Hepatocyte (in vitro differentiated cells): ENCODE results near the gene ZNF697. TPM values are rescaled to one million over a fixed set of nuclear protein-coding genes. Genes with fewer than 3 reads are reported as not detected.
A peak's percentile ranks its signal among the peaks of the same experiment; 100 is the strongest.

Source experiments
- DNase-seq: peaks from one replicate; pipeline ENCODE4 v3.0.0-alpha.2; 2016; ENCODE audit warnings: low spot score
- H2AFZ ChIP-seq: fragments of 200-600 bp; sonication (generic); 2 replicates; pipeline ENCODE4 v1.6.0; 2016; ENCODE audit warnings: antibody characterized with exemption, mild to moderate bottlenecking
- H3K27ac ChIP-seq: fragments of 200-600 bp; sonication (generic); 2 replicates; pipeline ENCODE4 v1.5.1; 2016; ENCODE audit warnings: mild to moderate bottlenecking
- H3K27me3 ChIP-seq: fragments of 200-600 bp; sonication (generic); 2 replicates; pipeline ENCODE4 v1.6.1; 2016
- H3K36me3 ChIP-seq: fragments of 200-600 bp; sonication (generic); replicated peaks from 2 replicates; pipeline ENCODE4 v1.5.1; 2016; ENCODE audit warnings: low read depth; ENCODE audit not compliant: insufficient read depth
- H3K4me1 ChIP-seq: fragments of 200-600 bp; sonication (generic); 2 replicates; pipeline ENCODE4 v1.5.1; 2016; ENCODE audit warnings: mild to moderate bottlenecking, moderate library complexity; ENCODE audit not compliant: insufficient read depth
- H3K4me2 ChIP-seq: fragments of 200-600 bp; sonication (generic); 2 replicates; pipeline ENCODE4 v1.6.0; 2016
- H3K4me3 ChIP-seq: fragments of 200-600 bp; sonication (generic); 2 replicates; pipeline ENCODE4 v1.5.1; 2016; ENCODE audit warnings: mild to moderate bottlenecking
- H3K79me2 ChIP-seq: fragments of 200-600 bp; sonication (generic); 2 replicates; pipeline ENCODE4 v1.6.0; 2017; ENCODE audit warnings: mild to moderate bottlenecking
- H3K9me2 ChIP-seq: fragments of 200-600 bp; sonication (generic); replicated peaks from 2 replicates; pipeline ENCODE4 v1.6.0; 2017; ENCODE audit warnings: mild to moderate bottlenecking; ENCODE audit not compliant: insufficient read depth
- H3K9me3 ChIP-seq: fragments of 200-600 bp; sonication (generic); 2 replicates; pipeline ENCODE4 v1.5.1; 2016; ENCODE audit warnings: low read depth, mild to moderate bottlenecking
- H4K20me1 ChIP-seq: fragments of 200-600 bp; sonication (generic); 2 replicates; pipeline ENCODE4 v1.6.0; 2016; ENCODE audit warnings: mild to moderate bottlenecking; ENCODE audit not compliant: insufficient read depth, poor library complexity, severe bottlenecking
- CTCF ChIP-seq: fragments of 200-600 bp; sonication (generic); IDR thresholded peaks from 2 replicates; pipeline ENCODE4 v1.5.1; 2016; ENCODE audit warnings: antibody characterized with exemption, mild to moderate bottlenecking; ENCODE audit not compliant: poor library complexity
- EZH2 ChIP-seq: fragments of 200-600 bp; sonication (generic); IDR thresholded peaks from 2 replicates; pipeline ENCODE4 v1.6.1; 2016; ENCODE audit warnings: antibody characterized with exemption, mild to moderate bottlenecking, borderline replicate concordance
- EZH2phosphoT487 ChIP-seq: fragments of 200-600 bp; sonication (generic); IDR thresholded peaks from one replicate; pipeline ENCODE4 v1.6.1; 2018; ENCODE audit warnings: antibody characterized with exemption, mild to moderate bottlenecking, low read depth, moderate library complexity; ENCODE audit not compliant: unreplicated experiment, severe bottlenecking
- WGBS: methylation state at CpG from one replicate; pipeline ENCODE4 v1.1.6; 2016; ENCODE audit warnings: low lambda C conversion rate; ENCODE audit errors: missing lambda C conversion rate; 5-methylcytosine and 5-hydroxymethylcytosine counted together
- polyA plus RNA-seq: library from polyadenylated mRNA; unstranded; fragments of >200 nt; fragmentation: Nextera tagmentation; extraction: Ambion mirVana; gene quantifications from 2 replicates; pipeline ENCODE4 v1.2.1, GENCODE V29; 2016
- total RNA-seq: library from RNA; depleted of rRNA; stranded (reverse); fragments of >200 nt; gene quantifications from 2 replicates; pipeline ENCODE4 v1.2.3, GENCODE V29; 2014

The ZNF697 gene
- total and polyA plus RNA-seq, 2 experiments from 2014 or later: 0.58 to 7.5 TPM

GRCh38 chr1:119651641-119652040, 3.6 kb upstream of the ZNF697 start:
- Histone ChIP-seq H3K9me3 (no peaks in the 10 kb centered on the region), H3K27ac (no peak overlapping the region), H3K4me2 (no peak overlapping the region), H2AFZ (no peak overlapping the region), H3K4me3 (no peak overlapping the region), H3K36me3 (no peaks in the 10 kb centered on the region), H3K79me2 (peaks cover 7% of the 10 kb centered on the region), H4K20me1 (no peaks in the 10 kb centered on the region), H3K27me3 (no peaks in the 10 kb centered on the region), H3K9me2 (no peaks in the 10 kb centered on the region), H3K4me1 (peaks cover 6% of the 10 kb centered on the region)
- no peak for DNase-seq
- 91% methylated on average over 1 of the region's 1 CpG for WGBS
- TF ChIP-seq EZH2phosphoT487 (no peak), EZH2 (no peak), CTCF (no peak)

GRCh38 chr1:119651133-119651532, 3.1 kb upstream of the ZNF697 start:
- no peak overlapping the region for H3K27ac ChIP-seq
- peaks cover 12% of the 10 kb centered on the region for H3K79me2 ChIP-seq
- no peak overlapping the region for H2AFZ ChIP-seq
- H3K4me1 ChIP-seq: peaks cover 11% of the 10 kb centered on the region
- no peaks in the 10 kb centered on the region for H4K20me1 ChIP-seq
- no peaks in the 10 kb centered on the region for H3K27me3 ChIP-seq
- no peak overlapping the region for H3K4me3 ChIP-seq
- H3K9me3 ChIP-seq: no peaks in the 10 kb centered on the region
- no peaks in the 10 kb centered on the region for H3K9me2 ChIP-seq
- no peaks in the 10 kb centered on the region for H3K36me3 ChIP-seq
- H3K4me2 ChIP-seq: no peak overlapping the region
- WGBS: 68% methylated on average over 2 of the region's 2 CpGs
- TF ChIP-seq EZH2phosphoT487 (no peak), CTCF (no peak), EZH2 (no peak)
- no peak for DNase-seq

GRCh38 chr1:119648620-119649004, 546 bp upstream of the ZNF697 start:
- Histone ChIP-seq H3K27ac (peak overlapping the region; percentile 93), H3K36me3 (no peaks in the 10 kb centered on the region), H3K4me1 (peaks cover 8% of the 10 kb centered on the region), H3K4me3 (peak overlapping the region; percentile 69), H3K4me2 (peak overlapping the region; percentile 69), H3K9me2 (no peaks in the 10 kb centered on the region), H3K79me2 (peaks cover 37% of the 10 kb centered on the region), H2AFZ (peak overlapping the region; percentile 54), H3K27me3 (no peaks in the 10 kb centered on the region), H3K9me3 (no peaks in the 10 kb centered on the region), H4K20me1 (peaks cover 4% of the 10 kb centered on the region)
- WGBS: 7% methylated on average over 10 of the region's 10 CpGs
- DNase-seq: no peak
- TF ChIP-seq EZH2 (no peak), EZH2phosphoT487 (no peak)

- H3K9me3 ChIP-seq: no peaks in the 10 kb centered on the region
- no peaks in the 10 kb centered on the region for H3K36me3 ChIP-seq
- no peak for DNase-seq
- H3K9me2 ChIP-seq: no peaks in the 10 kb centered on the region
- 1% methylated on average over 16 of the region's 18 CpGs for WGBS
- peaks cover 50% of the 10 kb centered on the region for H3K79me2 ChIP-seq
- peak overlapping the region; percentile 91 for H3K4me2 ChIP-seq
- peak overlapping the region; percentile 69 for H3K4me3 ChIP-seq
- peaks cover 8% of the 10 kb centered on the region for H3K4me1 ChIP-seq
- H3K27me3 ChIP-seq: no peaks in the 10 kb centered on the region
- H2AFZ ChIP-seq: peak overlapping the region; percentile 69
- TF ChIP-seq CTCF (no peak), EZH2 (no peak), EZH2phosphoT487 (no peak)
- H4K20me1 ChIP-seq: peaks cover 4% of the 10 kb centered on the region
- H3K27ac ChIP-seq: peak overlapping the region; percentile 93
Observed at GRCh38 chr1:119647228-119647733, 785 bp downstream of the ZNF697 start.
